Activated T-cell treated with anti-CD3 and anti-CD28 coated beads, Interleukin-2, amount 50 U/mL, for 48 hours (primary cell): ENCODE results near the gene FGFR4.

ENCODE experiments used
- DNase-seq, 2 experiments: peaks; one replicate each; pipeline ENCODE4 v3.0.0-alpha.2; 2020

FGFR4 gene

DNA sequence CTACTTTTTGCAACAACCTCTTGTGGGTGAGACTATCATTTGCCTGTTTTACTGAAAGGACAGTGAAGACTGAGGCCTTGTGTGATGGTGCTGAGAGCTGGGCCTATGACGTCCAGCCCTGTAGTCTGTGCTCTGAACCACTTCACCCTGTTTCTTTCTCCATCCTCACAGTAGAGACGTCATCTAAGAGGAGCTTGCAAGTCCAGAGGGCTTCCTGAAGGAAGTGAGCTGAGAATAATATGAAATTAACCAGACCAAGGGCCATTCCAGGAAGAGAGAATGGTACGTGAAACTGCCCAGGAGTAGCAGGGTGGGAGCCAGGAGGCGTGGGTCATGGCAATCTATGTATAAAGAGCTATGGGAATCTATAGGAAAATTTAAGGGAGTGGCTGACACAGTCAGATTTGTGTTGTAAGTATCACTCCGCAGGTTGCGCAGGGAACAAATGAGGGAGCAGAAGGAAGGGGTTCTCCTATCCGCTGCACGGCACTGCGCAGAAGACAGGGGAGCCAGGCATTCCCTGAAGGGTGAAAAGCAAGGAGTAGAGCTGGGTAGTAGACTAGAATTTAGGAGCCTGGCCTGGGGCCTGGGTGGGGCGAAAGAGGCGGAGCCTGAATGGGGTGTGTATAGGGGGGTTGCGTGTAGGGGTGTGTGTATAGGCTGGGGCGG is 596 bp upstream of the FGFR4 start:
- DNase-seq = no peak

GRCh38 chr5:177087398-177088005 is 787 bp downstream of the FGFR4 start:
- DNase-seq = no peak

DNA sequence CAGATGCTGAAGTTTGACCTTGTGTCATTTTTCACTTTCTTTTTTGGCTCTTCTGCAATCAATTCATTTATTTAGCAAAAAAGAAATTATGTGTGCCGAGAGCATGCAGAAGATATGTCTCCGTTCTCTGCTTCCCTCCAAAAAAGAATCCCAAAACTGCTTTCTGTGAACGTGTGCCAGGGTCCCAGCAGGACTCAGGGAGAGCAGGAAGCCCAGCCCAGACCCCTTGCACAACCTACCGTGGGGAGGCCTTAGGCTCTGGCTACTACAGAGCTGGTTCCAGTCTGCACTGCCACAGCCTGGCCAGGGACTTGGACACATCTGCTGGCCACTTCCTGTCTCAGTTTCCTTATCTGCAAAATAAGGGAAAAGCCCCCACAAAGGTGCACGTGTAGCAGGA is 2.4 kb downstream of the FGFR4 start:
- DNase-seq = no peak

DNA sequence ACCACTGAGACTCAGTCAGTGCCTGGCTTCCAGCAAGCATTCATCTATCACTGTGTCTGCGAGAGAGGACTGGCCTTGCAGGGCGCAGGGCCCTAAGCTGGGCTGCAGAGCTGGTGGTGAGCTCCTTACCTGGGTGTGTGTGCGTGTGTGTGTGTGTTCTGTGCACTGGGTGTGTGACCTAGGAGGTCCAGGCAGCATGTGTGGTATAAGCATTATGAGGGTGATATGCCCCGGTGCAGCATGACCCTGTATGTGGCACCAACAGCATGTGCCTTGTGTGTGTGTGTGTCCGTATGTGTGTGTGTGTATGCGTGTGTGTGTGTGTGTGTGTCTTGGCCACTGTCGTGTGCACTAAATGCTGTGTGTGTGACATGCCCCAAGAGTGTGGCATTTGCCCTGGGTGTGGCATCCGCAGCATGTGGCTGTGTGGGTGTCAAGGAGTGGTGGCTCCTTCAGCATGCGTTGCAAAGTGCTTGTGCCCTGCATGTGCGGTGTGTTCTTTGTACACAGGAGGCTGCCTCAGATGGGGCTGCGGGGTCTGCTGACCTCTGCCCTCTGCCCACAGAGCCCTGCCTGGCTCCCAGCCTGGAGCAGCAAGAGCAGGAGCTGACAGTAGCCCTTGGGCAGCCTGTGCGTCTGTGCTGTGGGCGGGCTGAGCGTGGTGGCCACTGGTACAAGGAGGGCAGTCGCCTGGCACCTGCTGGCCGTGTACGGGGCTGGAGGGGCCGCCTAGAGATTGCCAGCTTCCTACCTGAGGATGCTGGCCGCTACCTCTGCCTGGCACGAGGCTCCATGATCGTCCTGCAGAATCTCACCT is 3.3 kb downstream of the FGFR4 start:
- no peak for DNase-seq

DNA sequence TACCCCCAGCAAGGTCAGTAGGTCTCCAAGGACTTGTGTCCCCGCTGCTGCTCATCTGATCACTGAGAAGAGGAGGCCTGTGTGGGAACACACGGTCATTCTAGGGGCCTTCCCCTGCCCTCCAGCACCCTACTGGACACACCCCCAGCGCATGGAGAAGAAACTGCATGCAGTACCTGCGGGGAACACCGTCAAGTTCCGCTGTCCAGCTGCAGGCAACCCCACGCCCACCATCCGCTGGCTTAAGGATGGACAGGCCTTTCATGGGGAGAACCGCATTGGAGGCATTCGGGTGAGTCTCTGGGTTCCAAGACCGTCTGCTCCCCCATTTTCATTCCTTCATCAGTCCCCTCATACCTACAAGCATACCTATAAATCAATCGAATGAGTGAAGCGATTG is 4.1 kb downstream of the FGFR4 start:
- DNase-seq = no peak

DNA sequence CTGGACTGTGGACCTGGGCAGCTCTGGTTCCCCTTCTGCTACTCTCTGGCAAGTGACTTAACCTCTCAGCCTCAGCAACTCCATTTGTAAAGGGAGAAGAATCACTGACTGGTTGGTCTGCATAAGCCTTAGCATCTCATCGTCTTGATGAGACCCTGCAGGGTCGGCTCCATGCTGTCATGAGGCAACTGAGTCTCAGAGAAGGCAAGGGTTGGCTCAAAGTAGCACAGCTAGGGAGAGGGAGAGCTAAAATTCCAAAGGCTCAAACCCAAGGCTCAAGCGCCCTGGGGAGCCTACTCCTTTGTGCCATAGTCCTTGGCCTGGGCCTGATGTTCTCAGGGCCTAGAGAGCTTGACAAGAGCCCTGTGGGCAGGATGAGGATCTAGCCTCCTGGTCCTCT is 4.5 kb downstream of the FGFR4 start:
- DNase-seq = no peak

DNA sequence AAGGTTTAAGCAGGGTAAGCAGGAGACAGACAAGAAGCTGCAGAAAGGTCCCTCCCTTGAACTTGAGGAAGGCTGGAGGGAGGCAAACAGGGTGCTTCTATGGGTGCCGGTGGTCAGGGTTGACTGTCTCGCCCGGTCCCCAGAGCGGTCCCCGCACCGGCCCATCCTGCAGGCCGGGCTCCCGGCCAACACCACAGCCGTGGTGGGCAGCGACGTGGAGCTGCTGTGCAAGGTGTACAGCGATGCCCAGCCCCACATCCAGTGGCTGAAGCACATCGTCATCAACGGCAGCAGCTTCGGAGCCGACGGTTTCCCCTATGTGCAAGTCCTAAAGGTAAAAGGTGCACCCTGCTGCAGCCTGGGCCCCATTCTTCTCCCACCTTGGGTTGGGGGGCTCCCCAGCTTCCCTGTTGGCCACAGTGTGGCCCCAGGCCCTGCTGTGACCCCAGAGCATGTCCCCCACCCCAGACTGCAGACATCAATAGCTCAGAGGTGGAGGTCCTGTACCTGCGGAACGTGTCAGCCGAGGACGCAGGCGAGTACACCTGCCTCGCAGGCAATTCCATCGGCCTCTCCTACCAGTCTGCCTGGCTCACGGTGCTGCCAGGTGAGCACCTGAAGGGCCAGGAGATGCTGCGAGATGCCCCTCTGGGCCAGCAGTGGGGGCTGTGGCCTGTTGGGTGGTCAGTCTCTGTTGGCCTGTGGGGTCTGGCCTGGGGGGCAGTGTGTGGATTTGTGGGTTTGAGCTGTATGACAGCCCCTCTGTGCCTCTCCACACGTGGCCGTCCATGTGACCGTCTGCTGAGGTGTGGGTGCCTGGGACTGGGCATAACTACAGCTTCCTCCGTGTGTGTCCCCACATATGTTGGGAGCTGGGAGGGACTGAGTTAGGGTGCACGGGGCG is 5.7 kb downstream of the FGFR4 start:
- no peak for DNase-seq

- DNase-seq = no peak
Observed at GRCh38 chr5:177093082-177093712, 6.5 kb downstream of the FGFR4 start.

DNA sequence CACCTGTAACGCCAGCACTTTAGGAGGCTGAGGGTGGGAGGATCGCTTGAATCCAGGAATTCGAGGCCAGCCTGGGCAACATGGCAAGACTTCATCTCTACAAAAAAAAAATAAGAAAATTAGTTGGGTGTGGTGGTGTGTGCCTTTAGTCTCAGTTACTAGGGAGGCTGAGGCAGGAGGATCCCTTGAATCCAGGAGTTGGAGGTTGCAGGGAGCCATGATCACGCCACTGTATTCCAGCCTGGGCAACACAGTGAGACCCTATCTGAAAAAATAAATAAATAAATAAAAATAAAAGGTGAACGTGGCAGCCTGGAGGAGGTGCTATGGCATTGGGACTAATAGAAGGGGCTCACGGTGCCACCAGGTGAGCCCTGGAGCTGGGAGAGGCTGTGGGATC is 7.1 kb downstream of the FGFR4 start:
- no peak for DNase-seq

GRCh38 chr5:177094224-177095087 is 7.7 kb downstream of the FGFR4 start:
- no peak for DNase-seq

GRCh38 chr5:177095088-177095669 is 8.5 kb downstream of the FGFR4 start:
- no peak for DNase-seq

DNA sequence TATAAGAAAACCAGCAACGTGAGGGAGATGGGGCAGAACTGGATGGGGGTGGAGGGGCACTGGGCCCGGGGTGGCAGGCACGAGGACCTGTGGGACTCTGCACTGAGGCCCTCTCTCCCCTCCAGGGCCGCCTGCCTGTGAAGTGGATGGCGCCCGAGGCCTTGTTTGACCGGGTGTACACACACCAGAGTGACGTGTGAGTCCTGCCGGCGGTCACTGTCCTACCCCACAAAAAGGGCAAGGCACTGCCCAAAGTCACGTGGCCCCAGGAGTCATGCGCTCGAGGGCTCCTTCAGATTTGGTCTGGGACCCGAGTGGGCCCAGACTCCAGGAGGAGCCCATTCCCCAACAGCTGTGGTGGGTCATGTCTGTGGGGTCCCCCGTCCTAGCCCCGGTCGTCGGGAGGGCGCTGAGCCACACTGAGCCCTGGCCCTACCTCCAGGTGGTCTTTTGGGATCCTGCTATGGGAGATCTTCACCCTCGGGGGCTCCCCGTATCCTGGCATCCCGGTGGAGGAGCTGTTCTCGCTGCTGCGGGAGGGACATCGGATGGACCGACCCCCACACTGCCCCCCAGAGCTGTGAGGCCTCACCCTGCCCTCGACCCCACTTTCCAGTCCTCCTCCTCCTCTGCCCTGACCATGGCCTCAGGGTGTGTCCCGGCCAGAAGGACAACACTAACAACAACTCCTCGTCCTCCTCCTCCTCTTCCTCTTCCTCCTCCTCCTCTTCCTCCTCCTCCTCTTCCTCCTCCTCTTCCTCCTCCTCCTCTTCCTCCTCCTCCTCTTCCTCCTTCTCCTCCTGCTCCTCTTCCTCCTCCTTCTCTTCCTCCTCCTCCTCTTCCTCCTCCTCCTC is 9.7 kb downstream of the FGFR4 start:
- no peak for DNase-seq

DNA sequence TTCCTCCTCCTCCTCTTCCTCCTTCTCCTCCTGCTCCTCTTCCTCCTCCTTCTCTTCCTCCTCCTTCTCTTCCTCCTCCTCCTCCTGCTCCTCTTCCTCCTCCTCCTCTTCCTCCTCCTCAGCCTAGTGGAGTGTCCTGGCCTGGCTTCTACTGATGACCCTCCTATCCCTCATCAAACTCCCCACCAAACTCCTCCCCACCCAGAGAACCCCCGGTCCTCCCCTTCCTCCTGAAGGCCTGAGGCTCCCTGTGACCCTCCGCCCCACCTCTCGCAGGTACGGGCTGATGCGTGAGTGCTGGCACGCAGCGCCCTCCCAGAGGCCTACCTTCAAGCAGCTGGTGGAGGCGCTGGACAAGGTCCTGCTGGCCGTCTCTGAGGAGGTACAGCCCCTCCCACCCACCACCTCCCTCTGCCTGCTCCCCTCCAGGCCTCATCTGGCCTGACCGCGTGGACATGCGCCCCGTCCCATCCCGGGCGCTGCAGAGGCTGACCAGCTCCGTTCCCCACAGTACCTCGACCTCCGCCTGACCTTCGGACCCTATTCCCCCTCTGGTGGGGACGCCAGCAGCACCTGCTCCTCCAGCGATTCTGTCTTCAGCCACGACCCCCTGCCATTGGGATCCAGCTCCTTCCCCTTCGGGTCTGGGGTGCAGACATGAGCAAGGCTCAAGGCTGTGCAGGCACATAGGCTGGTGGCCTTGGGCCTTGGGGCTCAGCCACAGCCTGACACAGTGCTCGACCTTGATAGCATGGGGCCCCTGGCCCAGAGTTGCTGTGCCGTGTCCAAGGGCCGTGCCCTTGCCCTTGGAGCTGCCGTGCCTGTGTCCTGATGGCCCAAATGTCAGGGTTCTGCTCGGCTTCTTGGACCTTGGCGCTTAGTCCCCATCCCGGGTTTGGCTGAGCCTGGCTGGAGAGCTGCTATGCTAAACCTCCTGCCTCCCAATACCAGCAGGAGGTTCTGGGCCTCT is 10.6 kb downstream of the FGFR4 start:
- no peak for DNase-seq

- DNase-seq = no peak
Observed at GRCh38 chr5:177098120-177098469, 11.4 kb downstream of the FGFR4 start.

- DNase-seq = no peak
Observed at GRCh38 chr5:177098470-177099141, 11.9 kb downstream of the FGFR4 start.

DNA sequence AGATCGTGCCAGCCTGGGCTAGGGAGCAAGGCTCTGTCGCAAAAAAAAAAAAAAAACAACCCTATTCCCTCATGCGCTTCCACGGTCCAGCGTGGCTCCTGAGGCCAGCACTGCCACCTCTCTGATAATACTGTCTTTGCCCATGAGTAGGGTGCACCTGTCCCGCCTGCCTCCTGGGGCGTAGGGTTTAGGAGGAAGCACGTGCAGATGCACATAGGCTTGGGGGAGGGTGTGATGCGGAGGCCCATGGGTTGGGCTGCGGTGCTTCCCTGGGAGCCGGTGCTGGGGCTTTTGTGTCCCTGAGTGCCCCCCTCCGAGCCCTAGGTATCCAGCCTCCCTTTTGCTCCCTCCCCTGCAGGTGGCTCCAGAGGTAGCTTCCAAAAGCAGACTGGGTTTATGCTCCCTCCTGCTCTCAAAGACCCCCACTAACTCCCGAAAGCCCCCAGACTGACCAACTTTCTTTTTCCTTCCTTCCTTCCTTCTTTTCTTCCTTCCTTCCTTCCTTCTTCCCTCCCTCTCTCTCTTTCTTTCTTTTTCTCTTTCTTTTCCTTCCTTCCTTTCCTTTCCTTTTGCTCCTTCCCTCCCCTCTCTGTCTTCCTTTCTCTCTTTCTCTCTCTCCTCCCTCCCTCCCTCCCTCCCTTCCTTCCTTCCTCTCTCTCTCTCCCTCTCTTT is 12.8 kb downstream of the FGFR4 start:
- DNase-seq = no peak

DNA sequence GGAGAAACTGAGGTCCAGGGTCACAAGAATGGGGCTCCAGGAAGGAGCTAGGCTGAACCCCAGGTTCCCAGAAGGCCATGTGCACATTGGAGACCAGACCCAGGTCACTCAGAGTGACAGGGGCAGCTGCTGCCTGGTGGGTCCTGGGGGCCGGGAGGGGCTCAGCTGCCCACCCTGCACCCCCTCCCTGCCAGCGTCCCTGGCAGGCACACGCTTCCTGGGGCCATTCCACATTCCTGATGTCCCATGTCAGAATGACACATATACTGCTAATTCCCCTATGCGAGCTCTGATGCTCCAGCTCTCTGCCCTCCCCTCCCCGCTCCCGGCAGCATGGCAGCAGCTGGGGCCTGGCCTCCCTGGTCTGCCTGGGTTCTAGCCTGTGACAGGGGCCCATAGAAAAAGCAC is 14.0 kb downstream of the FGFR4 start:
- DNase-seq = no peak
